KOPT-K1 (cell line): Measurements from ENCODE around the gene NBAS.
"Not testable (repeated sequence)": the region's sequence is repeated elsewhere in the genome, so short reads cannot be mapped to it uniquely, and the experiment has no call there.

Experiments
- H3K27ac ChIP-seq: fragments of 200-600 bp; sonication (generic); 2 replicates; pipeline ENCODE4 v1.5.1; 2016; ENCODE audit warnings: antibody characterized with exemption, mild to moderate bottlenecking, low read depth, low read length; ENCODE audit not compliant: poor library complexity, severe bottlenecking
- H3K36me3 ChIP-seq: fragments of 200-600 bp; sonication (generic); 2 replicates; pipeline ENCODE4 v1.5.1; 2017; ENCODE audit warnings: antibody characterized with exemption, mild to moderate bottlenecking, low read length, moderate library complexity; ENCODE audit not compliant: insufficient read depth
- H3K9me3 ChIP-seq: fragments of 200-600 bp; sonication (generic); 2 replicates; pipeline ENCODE4 v1.5.1; 2017; ENCODE audit warnings: antibody characterized with exemption, low read length, mild to moderate bottlenecking; ENCODE audit not compliant: insufficient read depth, poor library complexity, severe bottlenecking

NBAS gene

DNA sequence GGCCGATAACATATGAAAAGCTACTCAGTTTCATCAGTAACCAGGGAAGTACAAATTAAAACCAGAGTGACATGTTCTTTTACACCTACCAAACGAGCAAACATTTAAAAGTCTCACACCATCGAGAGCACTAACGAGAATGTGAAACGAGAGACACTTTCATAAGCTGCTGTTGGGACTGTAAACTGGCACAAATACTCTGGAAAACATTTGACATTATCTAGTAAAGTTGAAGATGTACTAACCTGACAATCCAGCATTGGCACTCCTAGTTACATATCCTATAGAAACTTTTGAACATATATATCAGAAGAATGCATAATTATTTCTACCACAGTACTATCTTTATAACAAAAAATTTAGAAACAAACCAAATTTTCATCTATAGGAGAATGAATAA is 28.1 kb downstream of the NBAS start:
- Histone ChIP-seq H3K36me3 (peaks cover 30% of the 10 kb centered on the region), H3K27ac (no peak overlapping the region), H3K9me3 (no peaks in the 10 kb centered on the region)

GRCh38 chr2:15531095-15531854 is 29.9 kb downstream of the NBAS start:
- no peak overlapping the region for H3K27ac ChIP-seq
- peaks cover 30% of the 10 kb centered on the region for H3K36me3 ChIP-seq
- H3K9me3 ChIP-seq: no peaks in the 10 kb centered on the region

DNA sequence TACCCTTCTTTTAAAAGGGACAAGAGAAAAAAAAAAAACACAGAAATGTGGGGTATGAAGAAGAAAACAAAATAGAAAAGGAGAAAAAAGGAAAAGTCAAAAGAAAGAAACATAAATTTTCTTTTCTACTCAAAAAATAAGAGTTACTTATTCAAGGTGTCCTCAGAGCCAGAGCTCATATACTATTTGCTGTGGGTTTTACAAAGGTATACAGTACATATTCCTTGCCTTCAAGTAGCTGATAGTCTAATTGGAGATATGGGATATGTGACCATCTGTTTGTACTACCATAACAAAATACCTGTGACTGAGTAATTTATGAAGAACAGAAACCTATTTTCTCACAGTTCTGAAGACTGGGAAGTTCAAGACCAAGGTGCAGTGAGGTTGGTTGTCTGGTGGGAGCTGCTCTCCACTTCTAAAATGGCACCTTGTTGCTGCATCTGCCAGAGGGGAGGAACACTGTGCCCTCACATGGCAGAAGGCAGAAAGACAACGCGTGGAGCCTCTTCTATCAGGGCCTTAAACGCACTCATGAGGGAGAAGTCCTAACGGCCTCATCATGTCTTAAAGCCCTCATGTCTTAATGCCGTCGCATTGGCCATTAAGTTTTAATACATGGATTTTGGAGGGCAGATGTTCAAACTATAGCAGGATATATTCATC is 33.9 kb downstream of the NBAS start:
- Histone ChIP-seq H3K27ac (no peak overlapping the region), H3K36me3 (peaks cover 34% of the 10 kb centered on the region; the same call in 1 of the 2 replicates), H3K9me3 (no peaks in the 10 kb centered on the region)

GRCh38 chr2:15521641-15522181 is 39.4 kb downstream of the NBAS start:
- Histone ChIP-seq H3K36me3 (peaks cover 23% of the 10 kb centered on the region; the same call in 1 of the 2 replicates), H3K9me3 (no peaks in the 10 kb centered on the region)

DNA sequence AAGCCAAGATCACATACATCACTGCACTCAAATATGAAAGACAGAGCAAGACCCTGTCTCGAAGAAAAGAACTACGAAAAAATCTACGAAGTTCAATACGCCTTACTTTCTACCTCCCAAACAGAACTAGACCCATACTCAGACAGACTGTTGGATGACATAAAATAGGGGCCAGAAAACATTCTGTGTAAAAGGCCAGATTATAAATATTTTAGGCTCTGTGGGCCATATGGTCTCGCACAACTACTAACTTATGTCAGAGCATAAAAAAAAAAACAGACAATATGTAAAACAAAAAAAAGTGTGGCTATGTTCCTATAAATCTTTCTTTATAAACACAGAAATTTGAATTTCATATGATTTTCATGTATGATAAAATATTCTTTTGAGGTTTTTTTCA is 40.8 kb downstream of the NBAS start:
- no peak overlapping the region for H3K27ac ChIP-seq
- peaks cover 22% of the 10 kb centered on the region; the same call in 1 of the 2 replicates for H3K36me3 ChIP-seq
- no peaks in the 10 kb centered on the region for H3K9me3 ChIP-seq

More at GRCh38 chr2:15521641-15522181, 39.4 kb downstream of the NBAS start:
- H3K27ac ChIP-seq: no peak overlapping the region

GRCh38 chr2:15518759-15519158 is 42.4 kb downstream of the NBAS start:
- not testable (repeated sequence) for H3K9me3 ChIP-seq, H3K27ac ChIP-seq, H3K36me3 ChIP-seq

GRCh38 chr2:15517793-15518192 is 43.3 kb downstream of the NBAS start:
- Histone ChIP-seq H3K9me3 (no peaks in the 10 kb centered on the region), H3K27ac (no peak overlapping the region), H3K36me3 (peaks cover 5% of the 10 kb centered on the region; the same call in 1 of the 2 replicates)

- H3K36me3 ChIP-seq: peaks cover 43% of the 10 kb centered on the region
- no peaks in the 10 kb centered on the region for H3K9me3 ChIP-seq
- no peak overlapping the region for H3K27ac ChIP-seq
Observed at GRCh38 chr2:15511686-15512085, 49.4 kb downstream of the NBAS start.

GRCh38 chr2:15510552-15510951 is 50.6 kb downstream of the NBAS start:
- H3K27ac ChIP-seq: no peak overlapping the region
- H3K36me3 ChIP-seq: peaks cover 43% of the 10 kb centered on the region
- no peaks in the 10 kb centered on the region for H3K9me3 ChIP-seq

- peaks cover 43% of the 10 kb centered on the region for H3K36me3 ChIP-seq
- H3K9me3 ChIP-seq: no peaks in the 10 kb centered on the region
- no peak overlapping the region for H3K27ac ChIP-seq
Observed at GRCh38 chr2:15510131-15510530, 51.0 kb downstream of the NBAS start.

DNA sequence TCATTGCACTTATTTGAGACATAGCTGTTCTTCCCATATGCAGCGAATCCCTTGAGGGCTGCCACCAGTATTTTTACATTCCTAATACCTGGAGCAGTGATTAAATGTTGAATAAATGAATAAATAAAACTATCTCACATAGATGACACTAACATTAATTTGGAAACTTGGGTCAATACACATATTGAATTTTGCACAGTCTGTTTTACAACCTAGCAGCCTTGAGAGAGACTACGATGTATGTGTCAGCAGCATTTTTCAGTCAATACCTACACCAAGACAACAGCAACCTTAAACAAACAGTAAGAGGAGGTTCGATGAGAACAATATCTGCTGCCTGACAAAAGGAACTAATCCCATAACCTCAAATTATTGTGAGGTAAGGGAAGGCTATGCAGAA is 53.4 kb downstream of the NBAS start:
- Histone ChIP-seq H3K36me3 (peaks cover 48% of the 10 kb centered on the region), H3K9me3 (no peaks in the 10 kb centered on the region), H3K27ac (no peak overlapping the region)

DNA sequence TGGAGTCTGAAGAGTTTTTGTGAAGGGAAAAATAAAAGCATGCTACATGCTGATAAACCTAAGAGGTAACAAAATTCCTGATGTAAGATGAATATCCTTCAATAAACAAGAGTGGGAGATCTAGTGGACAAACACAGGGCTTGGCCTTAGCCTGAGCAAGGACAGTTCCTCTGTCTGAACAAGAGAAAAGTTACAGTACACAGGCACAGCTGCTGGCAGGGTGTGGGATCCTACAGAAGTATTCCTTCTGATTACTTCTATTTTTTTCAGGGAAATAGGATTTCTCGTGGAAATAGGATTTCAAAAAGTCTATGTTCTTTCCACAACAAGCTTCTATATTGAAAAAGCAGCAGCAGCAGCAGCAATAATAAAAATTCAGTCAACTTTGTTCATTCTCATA is 54.1 kb downstream of the NBAS start:
- H3K27ac ChIP-seq: no peak overlapping the region
- peaks cover 46% of the 10 kb centered on the region for H3K36me3 ChIP-seq
- no peaks in the 10 kb centered on the region for H3K9me3 ChIP-seq

DNA sequence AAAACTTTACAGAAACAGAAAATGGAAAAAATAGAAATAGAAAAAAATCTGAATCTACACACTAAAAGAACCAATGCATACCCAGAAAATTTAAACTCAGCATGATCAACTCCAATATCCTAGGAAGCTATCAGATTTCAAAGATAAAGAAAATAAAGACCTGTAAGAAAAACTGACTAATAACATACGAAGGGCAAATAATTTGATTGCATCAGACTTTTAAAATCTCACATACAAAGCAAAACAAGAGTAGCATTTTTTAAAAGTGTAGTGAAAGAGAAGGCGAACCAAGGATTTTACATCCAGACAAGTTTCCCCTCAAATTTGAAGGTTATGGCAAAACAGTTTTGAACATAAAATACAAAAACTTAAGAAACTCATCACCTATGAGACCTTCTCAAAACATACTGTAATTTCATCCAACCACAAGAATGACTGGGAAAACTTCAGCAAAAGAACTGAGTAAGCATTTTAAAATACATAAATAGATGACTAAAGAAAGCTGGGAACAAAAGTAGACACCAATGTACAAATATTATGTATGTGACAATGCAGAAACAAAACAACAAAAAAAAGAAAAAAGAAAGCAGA is 54.8 kb downstream of the NBAS start:
- Histone ChIP-seq H3K27ac (no peak overlapping the region), H3K9me3 (no peaks in the 10 kb centered on the region), H3K36me3 (peaks cover 48% of the 10 kb centered on the region)

DNA sequence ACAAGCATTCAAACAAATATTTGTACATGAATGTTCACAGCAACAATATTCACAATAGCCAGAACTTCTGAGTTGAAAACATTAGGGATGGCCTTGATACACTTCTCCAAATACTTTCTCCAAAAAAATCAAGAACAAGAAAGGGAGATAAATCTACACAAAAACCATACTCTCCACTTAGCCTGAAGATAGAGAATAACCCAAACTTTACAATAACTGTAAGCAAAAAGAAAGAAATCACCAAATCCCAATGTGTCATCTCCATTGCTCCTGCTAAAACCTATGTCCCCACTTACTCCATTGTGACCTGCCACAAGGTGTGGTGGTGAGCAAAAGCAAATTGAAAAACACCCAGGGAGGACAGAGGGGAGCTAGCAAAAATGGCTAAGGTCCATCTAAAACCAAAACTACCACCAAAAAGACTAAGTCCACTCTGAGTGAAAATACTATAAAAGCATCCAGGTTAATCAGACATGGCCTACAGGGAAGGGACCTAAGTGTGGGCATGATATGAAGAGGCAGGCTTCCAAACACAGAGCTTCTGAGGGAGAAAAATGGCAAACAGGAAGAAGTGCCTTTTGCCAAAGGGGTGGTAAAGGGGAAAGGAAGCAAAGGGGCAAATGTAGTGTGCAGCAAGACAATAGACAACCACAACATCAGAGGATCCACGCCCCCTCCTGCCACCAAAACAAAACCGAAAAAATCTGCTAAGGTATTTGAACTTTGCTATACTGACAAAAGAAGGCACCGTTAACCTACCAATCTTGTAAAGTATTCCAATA is 56.1 kb downstream of the NBAS start:
- Histone ChIP-seq H3K9me3 (no peaks in the 10 kb centered on the region), H3K36me3 (peaks cover 36% of the 10 kb centered on the region), H3K27ac (no peak overlapping the region)

DNA sequence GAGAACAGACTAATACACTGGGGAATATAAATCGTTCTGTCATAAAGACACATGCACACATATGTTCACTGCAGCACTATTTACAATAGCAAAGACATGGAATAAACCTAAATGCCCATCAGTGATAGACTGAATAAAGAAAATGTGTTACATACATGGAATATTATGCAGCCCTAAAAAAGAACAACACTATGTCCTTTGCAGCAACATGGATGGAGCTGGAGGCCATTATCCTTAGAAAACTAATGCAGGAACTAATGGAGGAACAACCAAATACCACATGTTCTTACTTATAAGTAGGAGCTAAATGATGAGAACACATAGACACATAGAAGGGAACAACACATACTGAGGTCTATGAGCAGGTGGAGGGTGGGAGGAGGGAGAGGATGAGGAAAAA is 61.9 kb downstream of the NBAS start:
- H3K9me3 ChIP-seq, H3K27ac ChIP-seq: not testable (repeated sequence)
- peaks cover 28% of the 10 kb centered on the region for H3K36me3 ChIP-seq
